ENCODE data around the gene SIX3. TPM values are rescaled to one million over a fixed set of nuclear protein-coding genes. Genes with fewer than 3 reads are reported as not detected.

The SIX3 gene
- total RNA-seq, 1 experiment from 2014 or later = 1.4 TPM

GRCh38 chr2:44944102-44944951 lies 2.8 kb downstream of the SIX3 start:
- peaks cover 13% of the 10 kb centered on the region for H3K4me1 ChIP-seq (replicated peaks; ENCODE audit: insufficient read depth)
- no peak for DNase-seq
- TF ChIP-seq CTCF (conservative IDR thresholded peaks at IDR 0.05) = no peak
- TF ChIP-seq EZH2 (IDR thresholded peaks at IDR 0.05; ENCODE audit: low read depth) = no peak
- no peaks in the 10 kb centered on the region for H4K20me1 ChIP-seq (ENCODE audit: insufficient read depth)
- peaks cover 8% of the 10 kb centered on the region; the same call in 1 of the 2 replicates for H3K79me2 ChIP-seq (ENCODE audit: low read depth)
- CTCF ChIA-PET = no interaction called here
- H3K27ac ChIP-seq = no peak overlapping the region
- no peaks in the 10 kb centered on the region for H3K27me3 ChIP-seq (ENCODE audit: insufficient read depth, low read depth)
- H3K4me3 ChIP-seq = peak overlapping the region; percentile 58; the same call in 1 of the 2 replicates
- H3K9me3 ChIP-seq (ENCODE audit: insufficient read depth, low read depth) = no peaks in the 10 kb centered on the region
- 0 out of 2 replicates have a peak, but pooled peaks cover 9% of the 10 kb centered on the region for H3F3A ChIP-seq (ENCODE audit: insufficient read depth, low read depth)
- POLR2A ChIA-PET (ENCODE audit: unreplicated experiment) = no interaction called here
- no peaks in the 10 kb centered on the region for H3K9me2 ChIP-seq (ENCODE audit: insufficient read depth)
- peak overlapping the region; percentile 41 for H3K4me2 ChIP-seq
- H3K36me3 ChIP-seq (ENCODE audit: low read depth) = no peaks in the 10 kb centered on the region
- no TSS peak for BruUV-seq (replicated peaks)
- H2AFZ ChIP-seq = no peak overlapping the region
- intact Hi-C loops (cut with micrococcal nuclease; ENCODE audit: unreplicated experiment) = no loop called here

- H3K4me2 ChIP-seq = no peak overlapping the region
- no TSS peak for BruUV-seq (replicated peaks)
- no peaks in the 10 kb centered on the region for H4K20me1 ChIP-seq (ENCODE audit: insufficient read depth)
- no peak for DNase-seq
- peaks cover 8% of the 10 kb centered on the region; the same call in 1 of the 2 replicates for H3K79me2 ChIP-seq (ENCODE audit: low read depth)
- no peaks in the 10 kb centered on the region for H3K36me3 ChIP-seq (ENCODE audit: low read depth)
- 0 out of 2 replicates have a peak, but pooled peaks cover 7% of the 10 kb centered on the region for H3F3A ChIP-seq (ENCODE audit: insufficient read depth, low read depth)
- H3K4me1 ChIP-seq (replicated peaks; ENCODE audit: insufficient read depth) = peaks cover 6% of the 10 kb centered on the region
- no peaks in the 10 kb centered on the region for H3K27me3 ChIP-seq (ENCODE audit: insufficient read depth, low read depth)
- H3K9me2 ChIP-seq (ENCODE audit: insufficient read depth) = no peaks in the 10 kb centered on the region
- no peaks in the 10 kb centered on the region for H3K9me3 ChIP-seq (ENCODE audit: insufficient read depth, low read depth)
- TF ChIP-seq EZH2 (IDR thresholded peaks at IDR 0.05; ENCODE audit: low read depth) = no peak
- TF ChIP-seq CTCF (conservative IDR thresholded peaks at IDR 0.05) = no peak
- no peak overlapping the region for H3K27ac ChIP-seq
- no peak overlapping the region for H2AFZ ChIP-seq
- no peak overlapping the region for H3K4me3 ChIP-seq
- CTCF ChIA-PET = no interaction called here
- POLR2A ChIA-PET (ENCODE audit: unreplicated experiment) = no interaction called here
- intact Hi-C loops (cut with micrococcal nuclease; ENCODE audit: unreplicated experiment) = no loop called here
Measured at GRCh38 chr2:44944952-44945612, 3.6 kb downstream of the SIX3 start.

GRCh38 chr2:44945676-44946371 lies 4.3 kb downstream of the SIX3 start:
- no peaks in the 10 kb centered on the region for H3K27me3 ChIP-seq (ENCODE audit: insufficient read depth, low read depth)
- TF ChIP-seq CTCF (conservative IDR thresholded peaks at IDR 0.05) = no peak
- TF ChIP-seq EZH2 (IDR thresholded peaks at IDR 0.05; ENCODE audit: low read depth) = no peak
- CTCF ChIA-PET = no interaction called here

More at GRCh38 chr2:44945676-44946371, 4.3 kb downstream of the SIX3 start:
- no peak overlapping the region for H3K4me2 ChIP-seq
- peaks cover 8% of the 10 kb centered on the region; the same call in 1 of the 2 replicates for H3K79me2 ChIP-seq (ENCODE audit: low read depth)
- H3K4me1 ChIP-seq (replicated peaks; ENCODE audit: insufficient read depth) = no peaks in the 10 kb centered on the region
- H4K20me1 ChIP-seq (ENCODE audit: insufficient read depth) = no peaks in the 10 kb centered on the region
- H3K27ac ChIP-seq = no peak overlapping the region
- intact Hi-C loops (cut with micrococcal nuclease; ENCODE audit: unreplicated experiment) = no loop called here
- H3K36me3 ChIP-seq (ENCODE audit: low read depth) = no peaks in the 10 kb centered on the region
- H3F3A ChIP-seq (ENCODE audit: insufficient read depth, low read depth) = no peaks in the 10 kb centered on the region
- H3K9me2 ChIP-seq (ENCODE audit: insufficient read depth) = no peaks in the 10 kb centered on the region
- no TSS peak for BruUV-seq (replicated peaks)
- POLR2A ChIA-PET (ENCODE audit: unreplicated experiment) = no interaction called here
- H2AFZ ChIP-seq = no peak overlapping the region
- DNase-seq = no peak
- H3K9me3 ChIP-seq (ENCODE audit: insufficient read depth, low read depth) = no peaks in the 10 kb centered on the region
- H3K4me3 ChIP-seq = no peak overlapping the region

Data from PC-9 (cell line).